Measurements from ENCODE around the gene PANK4.

The PANK4 gene

DNA sequence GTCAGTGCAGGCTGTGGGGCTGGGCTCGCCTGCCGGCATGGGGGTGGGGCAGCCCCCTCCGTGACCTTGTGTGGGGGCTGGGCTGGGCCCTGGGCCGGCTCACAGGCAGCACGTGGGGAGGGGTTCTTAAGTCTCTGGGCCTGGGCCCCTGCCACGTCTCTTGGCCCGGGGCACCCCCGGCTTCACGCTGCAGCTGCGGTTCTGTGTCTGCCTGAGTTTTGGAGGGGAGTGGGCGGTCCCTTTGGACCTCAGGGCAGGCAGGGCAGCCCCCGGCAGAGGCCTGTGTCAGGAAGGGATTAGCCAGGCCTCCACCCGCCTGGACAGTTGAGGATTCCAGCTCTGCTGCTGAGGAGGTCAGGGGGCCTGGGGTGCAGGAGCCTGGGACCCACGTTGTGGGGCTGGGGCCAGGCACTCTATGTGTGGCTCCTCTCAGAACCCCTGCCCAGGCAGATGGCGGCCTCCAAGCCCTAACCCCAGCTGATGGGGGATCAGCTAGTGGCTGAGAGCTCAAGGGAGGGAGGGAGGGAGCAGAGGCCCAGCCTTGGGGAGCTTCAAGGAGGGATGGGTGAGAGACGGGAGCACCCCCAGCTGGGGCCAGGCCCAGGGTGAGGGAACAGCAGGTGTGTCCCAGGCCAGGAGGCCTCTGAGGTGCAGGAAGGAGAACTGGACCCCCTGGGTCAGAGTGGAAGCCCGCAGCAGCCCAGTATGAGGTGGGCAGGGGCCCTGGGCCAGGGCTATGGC, 52.1 kb downstream of the PANK4 start:
- TF ChIP-seq CEBPB (IDR thresholded peaks at IDR 0.05), result no peak
- TF ChIP-seq, protein P1, sequence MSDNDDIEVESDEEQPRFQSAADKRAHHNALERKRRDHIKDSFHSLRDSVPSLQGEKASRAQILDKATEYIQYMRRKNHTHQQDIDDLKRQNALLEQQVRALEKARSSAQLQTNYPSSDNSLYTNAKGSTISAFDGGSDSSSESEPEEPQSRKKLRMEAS (IDR thresholded peaks at IDR 0.05), result no peak

DNA sequence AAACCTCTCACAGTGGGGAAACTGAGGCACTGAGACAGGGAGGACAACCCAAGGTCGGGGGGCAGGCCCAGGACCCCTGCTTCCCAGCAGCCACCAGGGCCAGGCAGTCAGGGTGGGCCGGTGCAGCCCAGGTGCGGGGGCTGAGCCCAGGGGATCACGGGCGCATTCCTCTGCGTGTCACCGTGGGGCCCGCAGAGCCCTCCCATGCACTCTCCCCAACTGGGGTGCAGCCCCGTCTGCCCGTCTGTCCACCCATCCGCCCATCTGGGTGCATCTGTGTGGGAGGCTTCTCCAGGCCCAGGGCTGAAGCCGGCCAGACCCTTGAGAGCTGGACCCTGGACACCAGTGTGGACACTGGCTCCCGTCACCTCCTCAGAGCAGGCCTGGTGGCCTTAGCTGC, 53.2 kb downstream of the PANK4 start:
- TF ChIP-seq CEBPB (IDR thresholded peaks at IDR 0.05) (no peak), EGR1 (IDR thresholded peaks at IDR 0.05) (no peak), ZBTB7A (IDR thresholded peaks at IDR 0.05; ENCODE audit: low read depth) (no peak), RAD21 (IDR thresholded peaks at IDR 0.05; ENCODE audit: low read depth) (no peak), FOXM1 (IDR thresholded peaks at IDR 0.05; ENCODE audit: borderline replicate concordance, low read depth) (no peak), EP300 (IDR thresholded peaks at IDR 0.05; ENCODE audit: borderline replicate concordance) (no peak), TCF12 (IDR thresholded peaks at IDR 0.05; ENCODE audit: low read depth) (no peak)
- TF ChIP-seq, protein P2, sequence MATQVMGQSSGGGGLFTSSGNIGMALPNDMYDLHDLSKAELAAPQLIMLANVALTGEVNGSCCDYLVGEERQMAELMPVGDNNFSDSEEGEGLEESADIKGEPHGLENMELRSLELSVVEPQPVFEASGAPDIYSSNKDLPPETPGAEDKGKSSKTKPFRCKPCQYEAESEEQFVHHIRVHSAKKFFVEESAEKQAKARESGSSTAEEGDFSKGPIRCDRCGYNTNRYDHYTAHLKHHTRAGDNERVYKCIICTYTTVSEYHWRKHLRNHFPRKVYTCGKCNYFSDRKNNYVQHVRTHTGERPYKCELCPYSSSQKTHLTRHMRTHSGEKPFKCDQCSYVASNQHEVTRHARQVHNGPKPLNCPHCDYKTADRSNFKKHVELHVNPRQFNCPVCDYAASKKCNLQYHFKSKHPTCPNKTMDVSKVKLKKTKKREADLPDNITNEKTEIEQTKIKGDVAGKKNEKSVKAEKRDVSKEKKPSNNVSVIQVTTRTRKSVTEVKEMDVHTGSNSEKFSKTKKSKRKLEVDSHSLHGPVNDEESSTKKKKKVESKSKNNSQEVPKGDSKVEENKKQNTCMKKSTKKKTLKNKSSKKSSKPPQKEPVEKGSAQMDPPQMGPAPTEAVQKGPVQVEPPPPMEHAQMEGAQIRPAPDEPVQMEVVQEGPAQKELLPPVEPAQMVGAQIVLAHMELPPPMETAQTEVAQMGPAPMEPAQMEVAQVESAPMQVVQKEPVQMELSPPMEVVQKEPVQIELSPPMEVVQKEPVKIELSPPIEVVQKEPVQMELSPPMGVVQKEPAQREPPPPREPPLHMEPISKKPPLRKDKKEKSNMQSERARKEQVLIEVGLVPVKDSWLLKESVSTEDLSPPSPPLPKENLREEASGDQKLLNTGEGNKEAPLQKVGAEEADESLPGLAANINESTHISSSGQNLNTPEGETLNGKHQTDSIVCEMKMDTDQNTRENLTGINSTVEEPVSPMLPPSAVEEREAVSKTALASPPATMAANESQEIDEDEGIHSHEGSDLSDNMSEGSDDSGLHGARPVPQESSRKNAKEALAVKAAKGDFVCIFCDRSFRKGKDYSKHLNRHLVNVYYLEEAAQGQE (IDR thresholded peaks at IDR 0.05; ENCODE audit: low read depth), result no peak
- TF ChIP-seq, protein P3, sequence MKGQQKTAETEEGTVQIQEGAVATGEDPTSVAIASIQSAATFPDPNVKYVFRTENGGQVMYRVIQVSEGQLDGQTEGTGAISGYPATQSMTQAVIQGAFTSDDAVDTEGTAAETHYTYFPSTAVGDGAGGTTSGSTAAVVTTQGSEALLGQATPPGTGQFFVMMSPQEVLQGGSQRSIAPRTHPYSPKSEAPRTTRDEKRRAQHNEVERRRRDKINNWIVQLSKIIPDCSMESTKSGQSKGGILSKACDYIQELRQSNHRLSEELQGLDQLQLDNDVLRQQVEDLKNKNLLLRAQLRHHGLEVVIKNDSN (IDR thresholded peaks at IDR 0.05), result no peak

DNA sequence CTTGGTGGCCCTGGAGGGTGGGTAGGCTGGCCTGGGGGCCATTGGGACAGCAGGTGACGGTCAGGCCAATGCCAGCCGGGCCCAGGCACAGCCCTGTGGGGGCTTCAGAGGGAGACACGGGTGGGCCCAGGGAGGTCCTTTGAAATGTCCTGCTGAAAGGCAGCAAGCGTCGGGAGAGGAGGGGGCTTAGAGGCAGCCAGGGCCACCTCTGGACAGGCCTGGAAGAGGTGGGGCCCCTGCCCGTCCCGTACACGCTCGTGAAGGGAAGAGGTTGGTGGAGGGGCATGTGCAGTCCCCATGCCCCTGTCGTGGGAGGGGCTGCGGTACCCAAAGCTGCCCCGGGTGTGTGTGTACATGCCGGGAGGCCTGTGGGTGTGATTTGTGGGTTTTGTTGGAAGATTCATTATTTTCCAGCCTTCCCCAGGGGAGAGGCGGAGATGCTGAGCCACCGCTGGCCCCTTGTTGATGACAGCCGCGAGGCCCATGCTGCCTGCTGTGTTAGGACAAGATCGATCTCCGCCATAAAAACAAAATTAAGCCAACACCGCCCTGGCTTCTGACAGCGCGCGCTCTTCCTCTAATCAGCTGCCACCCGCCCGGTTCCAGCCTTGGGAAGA, 53.7 kb downstream of the PANK4 start:
- TF ChIP-seq, protein P1 (IDR thresholded peaks at IDR 0.05), result no peak
- TF ChIP-seq EGR1 (IDR thresholded peaks at IDR 0.05) (no peak), CREB1 (IDR thresholded peaks at IDR 0.05; ENCODE audit: low read depth) (no peak), ZBTB7A (IDR thresholded peaks at IDR 0.05; ENCODE audit: low read depth) (no peak), NFIC (IDR thresholded peaks at IDR 0.05) (no peak), RAD21 (IDR thresholded peaks at IDR 0.05; ENCODE audit: low read depth) (no peak), EP300 (IDR thresholded peaks at IDR 0.05; ENCODE audit: borderline replicate concordance) (no peak), TCF12 (IDR thresholded peaks at IDR 0.05; ENCODE audit: low read depth) (no peak)

DNA sequence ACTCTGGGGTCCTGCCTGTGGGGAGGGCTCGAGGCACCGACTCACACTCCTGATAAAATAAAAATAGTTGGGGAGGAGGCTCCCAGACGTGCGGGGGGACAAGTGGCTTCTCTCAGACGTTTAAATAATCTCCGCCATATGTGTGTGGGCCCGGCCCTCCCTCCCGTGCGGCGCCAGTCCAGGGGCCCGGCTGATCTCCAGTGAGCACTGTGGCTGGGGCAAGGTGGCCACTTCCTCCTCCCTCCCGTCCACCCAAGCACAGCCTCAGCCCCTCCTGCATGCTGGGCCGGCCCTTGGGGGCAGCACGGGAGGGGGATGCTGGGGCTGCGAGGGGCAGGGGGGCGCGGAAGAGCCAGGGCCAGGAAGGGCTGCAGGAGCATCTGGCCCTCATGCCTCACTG, 54.3 kb downstream of the PANK4 start:
- no peak for TF ChIP-seq EGR1 (IDR thresholded peaks at IDR 0.05)
- TF ChIP-seq, protein P2 (IDR thresholded peaks at IDR 0.05; ENCODE audit: low read depth), result no peak
- no peak for TF ChIP-seq RAD21 (IDR thresholded peaks at IDR 0.05; ENCODE audit: low read depth)
- TF ChIP-seq FOXM1 (IDR thresholded peaks at IDR 0.05; ENCODE audit: borderline replicate concordance, low read depth), result no peak
- TF ChIP-seq TCF12 (IDR thresholded peaks at IDR 0.05; ENCODE audit: low read depth), result no peak

DNA sequence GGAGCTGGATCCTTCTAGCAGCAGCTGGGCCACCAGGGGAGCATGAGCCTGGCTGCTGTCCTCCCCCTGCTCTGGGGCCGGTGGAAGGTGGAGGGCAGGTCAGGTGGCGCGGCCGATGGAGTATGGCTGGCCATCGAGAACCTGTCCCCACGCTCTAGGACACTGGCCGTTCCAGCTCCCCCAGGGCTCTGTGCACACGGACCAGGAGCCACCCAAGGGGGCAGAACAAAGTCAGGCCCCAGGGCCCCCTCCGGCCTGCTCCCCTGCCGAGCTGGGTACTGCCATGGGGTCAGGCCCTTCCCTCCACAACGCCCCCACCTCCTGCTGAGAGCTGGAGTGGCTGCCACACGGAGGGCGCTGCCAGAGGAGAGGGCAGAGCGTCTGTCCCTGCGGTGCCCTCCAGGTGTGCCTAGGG, 54.8 kb downstream of the PANK4 start:
- TF ChIP-seq CREB1 (IDR thresholded peaks at IDR 0.05; ENCODE audit: low read depth) (no peak), NFIC (IDR thresholded peaks at IDR 0.05) (no peak), TEAD4 (IDR thresholded peaks at IDR 0.05) (no peak), RAD21 (IDR thresholded peaks at IDR 0.05; ENCODE audit: low read depth) (no peak), EP300 (IDR thresholded peaks at IDR 0.05; ENCODE audit: borderline replicate concordance) (no peak), TCF12 (IDR thresholded peaks at IDR 0.05; ENCODE audit: low read depth) (no peak), YY1 (IDR thresholded peaks at IDR 0.05; ENCODE audit: low read depth) (no peak)
- TF ChIP-seq, protein P1 (IDR thresholded peaks at IDR 0.05), result no peak
- TF ChIP-seq, protein P3 (IDR thresholded peaks at IDR 0.05), result no peak

DNA sequence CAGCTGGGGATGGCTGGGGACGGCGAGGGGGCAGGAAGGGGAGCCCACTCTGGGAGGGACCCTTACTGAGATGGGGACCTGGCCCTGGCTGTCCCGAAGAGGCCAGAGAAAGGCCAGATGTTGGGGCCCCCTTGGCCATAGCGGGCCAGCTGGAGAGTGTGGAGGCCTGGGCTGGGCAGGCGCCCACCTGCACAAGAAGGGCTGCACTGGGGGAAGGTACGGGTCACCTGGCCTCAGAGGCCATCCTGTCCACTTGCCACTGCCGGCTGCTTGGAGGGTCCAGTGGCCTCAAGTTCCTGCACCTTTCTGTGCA, 55.3 kb downstream of the PANK4 start:
- TF ChIP-seq TAF1 (IDR thresholded peaks at IDR 0.05; ENCODE audit: low read depth), result no peak
- TF ChIP-seq TCF12 (IDR thresholded peaks at IDR 0.05; ENCODE audit: low read depth), result no peak
- no peak for TF ChIP-seq EGR1 (IDR thresholded peaks at IDR 0.05)
- no peak for TF ChIP-seq YY1 (IDR thresholded peaks at IDR 0.05; ENCODE audit: low read depth)
- TF ChIP-seq CREB1 (IDR thresholded peaks at IDR 0.05; ENCODE audit: low read depth), result no peak
- no peak for TF ChIP-seq FOXM1 (IDR thresholded peaks at IDR 0.05; ENCODE audit: borderline replicate concordance, low read depth)
- TF ChIP-seq, protein P2 (IDR thresholded peaks at IDR 0.05; ENCODE audit: low read depth), result no peak
- no peak for TF ChIP-seq ZBTB7A (IDR thresholded peaks at IDR 0.05; ENCODE audit: low read depth)
- TF ChIP-seq, protein P3 (IDR thresholded peaks at IDR 0.05), result no peak
- no peak for TF ChIP-seq NFIC (IDR thresholded peaks at IDR 0.05)
- TF ChIP-seq EP300 (IDR thresholded peaks at IDR 0.05; ENCODE audit: borderline replicate concordance), result no peak
- TF ChIP-seq, protein P1 (IDR thresholded peaks at IDR 0.05), result no peak
- no peak for TF ChIP-seq RAD21 (IDR thresholded peaks at IDR 0.05; ENCODE audit: low read depth)
- TF ChIP-seq TEAD4 (IDR thresholded peaks at IDR 0.05), result no peak
- TF ChIP-seq CEBPB (IDR thresholded peaks at IDR 0.05), result no peak
